Lung (tissue), 12 donors: Measurements from ENCODE around the gene ACP7. TPM values are rescaled to one million over a fixed set of nuclear protein-coding genes. Genes with fewer than 3 reads are reported as not detected.

Source experiments
- ATAC-seq: fragments of 200-7000 bp; cut with Tn5 transposase; one replicate; pipeline ENCODE4 v1.9.1; 2020; ENCODE audit warnings: moderate number of reproducible peaks; ENCODE audit not compliant: insufficient read depth, low FRiP score
- DNase-seq, 3 donors: peaks; one replicate each; pipeline ENCODE4 v3.0.0-alpha.2; 2013 to 2017
- H3K27ac ChIP-seq, 2 donors: one replicate each; pipeline ENCODE4 v1.5.1; 2013; ENCODE audit warnings: mild to moderate bottlenecking in 2 of 2, moderate library complexity in 2 of 2, control low read depth in 1 of 2, inconsistent platforms in 1 of 2, low read depth in 1 of 2, low read length in 1 of 2
- H3K27me3 ChIP-seq, 3 donors: one replicate each; pipeline ENCODE4 v1.5.1; 2013; ENCODE audit warnings: low read length in 2 of 3; ENCODE audit not compliant: control insufficient read depth in 3 of 3, insufficient read depth in 3 of 3
- H3K36me3 ChIP-seq, 4 donors: one replicate each; pipeline ENCODE4 v1.5.1; 2013; ENCODE audit warnings: low read length in 4 of 4, mild to moderate bottlenecking in 1 of 4, moderate library complexity in 1 of 4; ENCODE audit not compliant: control insufficient read depth in 4 of 4, insufficient read depth in 4 of 4
- H3K4me1 ChIP-seq, 5 donors: one replicate each; pipeline ENCODE4 v1.5.1; 2013; ENCODE audit warnings: low read length in 5 of 5, mild to moderate bottlenecking in 2 of 5, moderate library complexity in 1 of 5; ENCODE audit not compliant: control insufficient read depth in 5 of 5, insufficient read depth in 5 of 5
- H3K4me3 ChIP-seq: one replicate; pipeline ENCODE4 v1.5.1; 2013; ENCODE audit warnings: mild to moderate bottlenecking, control low read depth, moderate library complexity
- H3K9ac ChIP-seq, 2 donors: one replicate each; pipeline ENCODE4 v1.5.1; 2013; ENCODE audit warnings: low read length in 2 of 2, control low read depth in 1 of 2; ENCODE audit not compliant: insufficient read depth in 1 of 2
- H3K9me3 ChIP-seq, 4 donors: one replicate each; pipeline ENCODE4 v1.5.1; 2013; ENCODE audit warnings: low read length in 3 of 4, mild to moderate bottlenecking in 1 of 4, moderate library complexity in 1 of 4; ENCODE audit not compliant: control insufficient read depth in 4 of 4, insufficient read depth in 3 of 4
- WGBS, 2 donors: extraction: QIAGEN DNeasy Blood & Tissue Kit; methylation state at CpG; one replicate each; pipeline ENCODE4 v1.1.7; 2013; 5-methylcytosine and 5-hydroxymethylcytosine counted together
- polyA plus RNA-seq, 2 donors: library from polyadenylated mRNA; stranded (reverse); fragments of 200-250 nt; gene quantifications; one replicate each; pipeline ENCODE4 v1.2.1, GENCODE V29; 2013
- total RNA-seq, 2 donors: library from RNA; depleted of rRNA in 1 of 2; stranded (reverse); fragments of >200 nt in 1 of 2; gene quantifications; one replicate each; pipeline ENCODE4 v1.2.1, GENCODE V29; 2014 to 2021
- TF ChIP-seq, protein P1 (sequence below): IDR thresholded peaks from 2 replicates; pipeline ENCODE4 v1.5.1; 2012; ENCODE audit warnings: mild to moderate bottlenecking; ENCODE audit errors: control extremely low read depth, extremely low read depth
- donor health status: control.
- donor health status: control.
- donor health status: Bipolar disorder and iron deficiency.
- donor health status: healthy.
- donor health status: DM: yes; HTN: yes; CAD: no.

ACP7 gene
- total and polyA plus RNA-seq, 4 donors: 0.03 TPM; not detected in 3

DNA sequence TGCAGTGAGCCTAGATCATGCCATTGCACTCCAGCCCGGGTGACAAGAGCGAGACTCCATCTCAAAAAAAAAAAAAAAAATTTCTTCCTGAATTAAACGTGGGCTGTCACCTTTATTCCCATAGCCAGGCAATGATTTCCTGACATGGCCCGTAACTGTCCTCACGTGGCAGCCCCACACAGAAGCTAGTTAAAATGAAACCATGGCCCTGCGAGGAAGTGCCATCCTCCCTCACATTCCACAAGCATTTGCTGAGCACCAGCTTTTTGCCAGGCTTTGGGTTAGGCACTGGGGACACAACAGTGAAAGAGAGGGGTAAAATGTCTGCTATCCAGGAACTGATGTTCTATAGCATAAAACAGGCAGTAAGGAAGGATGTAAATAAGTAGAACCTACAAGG, 38.7 kb upstream of the ACP7 start:
- H3K9ac ChIP-seq: no peak overlapping the region
- no peaks in the 10 kb centered on the region for H3K27me3 ChIP-seq
- TF ChIP-seq, protein P1, sequence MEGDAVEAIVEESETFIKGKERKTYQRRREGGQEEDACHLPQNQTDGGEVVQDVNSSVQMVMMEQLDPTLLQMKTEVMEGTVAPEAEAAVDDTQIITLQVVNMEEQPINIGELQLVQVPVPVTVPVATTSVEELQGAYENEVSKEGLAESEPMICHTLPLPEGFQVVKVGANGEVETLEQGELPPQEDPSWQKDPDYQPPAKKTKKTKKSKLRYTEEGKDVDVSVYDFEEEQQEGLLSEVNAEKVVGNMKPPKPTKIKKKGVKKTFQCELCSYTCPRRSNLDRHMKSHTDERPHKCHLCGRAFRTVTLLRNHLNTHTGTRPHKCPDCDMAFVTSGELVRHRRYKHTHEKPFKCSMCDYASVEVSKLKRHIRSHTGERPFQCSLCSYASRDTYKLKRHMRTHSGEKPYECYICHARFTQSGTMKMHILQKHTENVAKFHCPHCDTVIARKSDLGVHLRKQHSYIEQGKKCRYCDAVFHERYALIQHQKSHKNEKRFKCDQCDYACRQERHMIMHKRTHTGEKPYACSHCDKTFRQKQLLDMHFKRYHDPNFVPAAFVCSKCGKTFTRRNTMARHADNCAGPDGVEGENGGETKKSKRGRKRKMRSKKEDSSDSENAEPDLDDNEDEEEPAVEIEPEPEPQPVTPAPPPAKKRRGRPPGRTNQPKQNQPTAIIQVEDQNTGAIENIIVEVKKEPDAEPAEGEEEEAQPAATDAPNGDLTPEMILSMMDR: no peak
- H3K4me3 ChIP-seq: no peak overlapping the region
- ATAC-seq (no peak), DNase-seq (no peak)
- H3K27ac ChIP-seq: no peak overlapping the region
- 72 to 87% methylated on average over 6 of the region's 6 CpGs for WGBS, 2 donors
- peaks cover 0 to 1% (median 0%) of the 10 kb centered on the region in 4 donors for H3K9me3 ChIP-seq
- no peaks in the 10 kb centered on the region for H3K4me1 ChIP-seq
- no peaks in the 10 kb centered on the region for H3K36me3 ChIP-seq

DNA sequence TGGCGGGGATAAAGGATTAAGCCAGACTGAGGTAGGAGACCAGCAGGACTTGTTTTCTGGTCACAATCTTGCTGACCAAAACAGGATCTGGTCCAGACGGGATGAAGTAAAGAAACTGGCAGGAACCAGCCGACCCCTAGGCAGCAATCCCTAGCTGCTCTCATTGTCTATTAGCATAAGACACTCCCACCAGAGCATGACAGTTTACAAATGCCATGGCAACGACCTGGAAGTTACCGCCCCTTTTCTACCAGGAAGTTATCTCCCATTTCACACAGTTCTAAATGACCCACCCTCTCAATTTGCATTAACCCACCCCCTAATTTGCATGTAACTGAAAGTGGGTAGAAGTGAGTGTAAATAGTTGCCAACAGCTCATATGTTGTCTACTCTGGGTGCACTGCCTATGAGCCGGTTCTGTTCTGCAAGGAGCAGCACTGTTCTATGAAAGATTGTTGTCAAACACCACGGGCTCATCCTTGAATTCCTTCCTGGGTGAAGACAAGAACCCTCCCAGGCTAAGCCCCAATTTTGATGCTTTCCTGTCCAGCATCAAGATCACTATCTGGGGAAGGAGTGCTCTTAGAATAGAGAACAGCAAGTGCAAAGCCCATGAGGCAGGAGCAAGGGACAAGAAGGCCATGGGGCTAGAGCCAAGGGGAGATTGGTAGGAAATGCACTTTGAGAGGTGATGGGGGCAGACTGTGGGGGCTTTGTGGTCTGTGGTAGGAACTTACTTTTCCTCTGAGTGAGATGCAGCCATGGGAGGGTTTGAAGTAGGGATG, 37.9 kb upstream of the ACP7 start:
- H3K27ac ChIP-seq: no peak overlapping the region
- no peak for DNase-seq
- ATAC-seq: no peak
- H3K9me3 ChIP-seq: peaks cover 0 to 1% (median 0%) of the 10 kb centered on the region in 4 donors
- H3K4me3 ChIP-seq: no peak overlapping the region
- H3K36me3 ChIP-seq: no peaks in the 10 kb centered on the region
- no peak overlapping the region for H3K9ac ChIP-seq
- H3K4me1 ChIP-seq: no peaks in the 10 kb centered on the region
- TF ChIP-seq, protein P1: no peak
- 77 to 86% methylated on average over 7 of the region's 7 CpGs for WGBS, 2 donors
- H3K27me3 ChIP-seq: no peaks in the 10 kb centered on the region

DNA sequence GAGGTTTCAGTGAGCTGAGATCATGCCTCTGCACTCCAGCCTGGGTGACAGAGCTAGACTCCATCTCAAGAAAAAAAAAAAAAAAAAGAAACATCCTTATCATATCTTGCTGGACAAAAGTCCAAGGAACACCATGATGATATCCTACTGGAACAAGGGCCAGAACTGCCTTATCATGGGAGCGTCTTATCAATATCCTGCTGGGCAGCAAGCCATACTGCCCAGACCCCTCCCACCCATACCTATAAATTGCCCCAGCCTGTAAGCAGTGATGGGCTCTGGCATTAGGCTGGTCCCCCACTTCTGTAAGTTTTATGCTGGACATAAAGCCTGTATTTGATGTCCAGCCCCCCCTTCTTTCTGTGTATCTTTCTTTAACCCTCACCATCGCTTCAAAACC, 37.1 kb upstream of the ACP7 start:
- Histone ChIP-seq H3K9me3 (peaks cover 0 to 1% (median 0%) of the 10 kb centered on the region in 4 donors), H3K27me3 (no peaks in the 10 kb centered on the region), H3K9ac (no peak overlapping the region), H3K4me1 (no peaks in the 10 kb centered on the region), H3K27ac (no peak overlapping the region), H3K36me3 (no peaks in the 10 kb centered on the region), H3K4me3 (no peak overlapping the region)
- 47 to 78% methylated on average over 2 of the region's 2 CpGs for WGBS, 2 donors
- no peak for DNase-seq
- no peak for ATAC-seq
- TF ChIP-seq, protein P1: no peak
